WTC11 (cell line): ENCODE data around the gene CEACAM18. TPM values are rescaled to one million over a fixed set of nuclear protein-coding genes. Genes with fewer than 3 reads are reported as not detected.

Experiments used
- ATAC-seq: fragments of 200-7000 bp; cut with Tn5 transposase; 2 replicates; pipeline ENCODE4 v1.10.0; 2021; ENCODE audit warnings: mild to moderate bottlenecking, moderate library complexity
- CTCF ChIA-PET: fragments of 300-600 bp; sonication (Branson Sonifier 250); formaldehyde crosslinking; loops from one replicate; lab custom pipeline; 2021; ENCODE audit warnings: antibody characterized with exemption; lab: Charles Lee
- POLR2A ChIA-PET: fragments of 350-600 bp; sonication (Branson Sonifier 250); formaldehyde crosslinking; loops from one replicate; lab custom pipeline; 2021; ENCODE audit warnings: antibody characterized with exemption; lab: Charles Lee
- DNase-seq: peaks from one replicate; pipeline ENCODE4 v3.0.0; 2021; ENCODE audit warnings: low spot score
- H3K27ac Mint-ChIP-seq: 2 replicates; pipeline ENCODE4 v1.8.0; 2021; ENCODE audit warnings: mixed read lengths
- H3K27me3 Mint-ChIP-seq: 2 replicates; pipeline ENCODE4 v1.8.0; 2021; ENCODE audit warnings: low read depth, mild to moderate bottlenecking, moderate library complexity, mixed read lengths
- H3K36me3 Mint-ChIP-seq: 2 replicates; pipeline ENCODE4 v1.8.0; 2021; ENCODE audit warnings: mixed read lengths
- H3K4me1 Mint-ChIP-seq: 2 replicates; pipeline ENCODE4 v1.8.0; 2022; ENCODE audit warnings: mixed read lengths
- H3K4me3 Mint-ChIP-seq: 2 replicates; pipeline ENCODE4 v1.8.0; 2021; ENCODE audit warnings: mild to moderate bottlenecking, moderate library complexity, mixed read lengths
- H3K9me3 Mint-ChIP-seq: 2 replicates; pipeline ENCODE4 v1.8.0; 2021; ENCODE audit warnings: mixed read lengths
- ARID4B ChIP-seq: sonication (generic); formaldehyde crosslinking; IDR thresholded peaks from 2 replicates; pipeline ENCODE4 v1.8.0; 2023; ENCODE audit warnings: missing genetic modification reagents, mild to moderate bottlenecking, borderline replicate concordance
- ELF4 ChIP-seq: sonication (generic); formaldehyde crosslinking; IDR thresholded peaks from 2 replicates; pipeline ENCODE4 v1.8.1; 2022; ENCODE audit warnings: low read depth, mild to moderate bottlenecking, moderate library complexity, missing genetic modification reagents
- FOXJ3 ChIP-seq: sonication (generic); formaldehyde crosslinking; IDR thresholded peaks from 2 replicates; pipeline ENCODE4 v1.9.0; 2021; ENCODE audit warnings: missing genetic modification reagents, mild to moderate bottlenecking, borderline replicate concordance
- MYBL2 ChIP-seq: sonication (generic); formaldehyde crosslinking; IDR thresholded peaks from 2 replicates; pipeline ENCODE4 v1.8.1; 2023; ENCODE audit warnings: mild to moderate bottlenecking, moderate library complexity, missing genetic modification reagents
- NFYB ChIP-seq: sonication (generic); formaldehyde crosslinking; conservative IDR thresholded peaks from 2 replicates; pipeline ENCODE4 v1.8.0; 2022; ENCODE audit warnings: low read depth, missing genetic modification reagents
- PRRX2 ChIP-seq: fragments of 250-450 bp; sonication (Bioruptor Pico); IDR thresholded peaks from 2 replicates; pipeline ENCODE4 v1.8.0; 2021; ENCODE audit warnings: mild to moderate bottlenecking
- SMAD3 ChIP-seq: sonication (generic); formaldehyde crosslinking; IDR thresholded peaks from 2 replicates; pipeline ENCODE4 v1.8.0; 2022; ENCODE audit warnings: missing genetic modification reagents, mild to moderate bottlenecking, borderline replicate concordance
- SMAD4 ChIP-seq: sonication (generic); formaldehyde crosslinking; IDR thresholded peaks from 2 replicates; pipeline ENCODE4 v1.8.0; 2022; ENCODE audit warnings: mild to moderate bottlenecking, missing genetic modification reagents
- USF1 ChIP-seq: sonication (generic); formaldehyde crosslinking; IDR thresholded peaks from 2 replicates; pipeline ENCODE4 v1.8.0; 2022; ENCODE audit warnings: mild to moderate bottlenecking, missing genetic modification reagents
- ZNF219 ChIP-seq: sonication (generic); formaldehyde crosslinking; IDR thresholded peaks from 2 replicates; pipeline ENCODE4 v1.8.0; 2023; ENCODE audit warnings: missing genetic modification reagents, mild to moderate bottlenecking, borderline replicate concordance
- ZNF263 ChIP-seq: sonication (generic); formaldehyde crosslinking; IDR thresholded peaks from 2 replicates; pipeline ENCODE4 v1.8.1; 2022; ENCODE audit warnings: low read depth, mild to moderate bottlenecking, moderate library complexity, missing genetic modification reagents
- ZNF671 ChIP-seq: fragments of 250-450 bp; sonication (Bioruptor Pico); IDR thresholded peaks from 2 replicates; pipeline ENCODE4 v1.8.0; 2021; ENCODE audit warnings: mild to moderate bottlenecking
- total RNA-seq: library from RNA; stranded (reverse); gene quantifications from 3 replicates; pipeline ENCODE4 v1.2.3, GENCODE V29; 2021
- TF ChIP-seq, protein P1 (sequence below): fragments of 250-450 bp; sonication (Bioruptor Pico); IDR thresholded peaks from 2 replicates; pipeline ENCODE4 v1.9.0; 2021; ENCODE audit warnings: mild to moderate bottlenecking
- TF ChIP-seq, protein P2 (sequence below): sonication (generic); formaldehyde crosslinking; IDR thresholded peaks from 2 replicates; pipeline ENCODE4 v1.8.1; 2023; ENCODE audit warnings: mild to moderate bottlenecking, missing genetic modification reagents, borderline replicate concordance
- TF ChIP-seq, protein P3 (sequence below): sonication (generic); formaldehyde crosslinking; IDR thresholded peaks from 2 replicates; pipeline ENCODE4 v1.8.0; 2022; ENCODE audit warnings: mild to moderate bottlenecking, missing genetic modification reagents
- TF ChIP-seq, protein P4 (sequence below): fragments of 250-450 bp; sonication (Bioruptor Pico); IDR thresholded peaks from 2 replicates; pipeline ENCODE4 v1.8.0; 2021; ENCODE audit warnings: mild to moderate bottlenecking
- TF ChIP-seq, protein P5 (sequence below): sonication (generic); formaldehyde crosslinking; conservative IDR thresholded peaks from 2 replicates; pipeline ENCODE4 v1.8.1; 2022; ENCODE audit warnings: mild to moderate bottlenecking, missing genetic modification reagents

CEACAM18 gene
- total RNA-seq, 1 experiment from 2014 or later, result not detected

GRCh38 chr19:51489113-51489512, 10.8 kb downstream of the CEACAM18 start (continued):
- TF ChIP-seq, protein P1, sequence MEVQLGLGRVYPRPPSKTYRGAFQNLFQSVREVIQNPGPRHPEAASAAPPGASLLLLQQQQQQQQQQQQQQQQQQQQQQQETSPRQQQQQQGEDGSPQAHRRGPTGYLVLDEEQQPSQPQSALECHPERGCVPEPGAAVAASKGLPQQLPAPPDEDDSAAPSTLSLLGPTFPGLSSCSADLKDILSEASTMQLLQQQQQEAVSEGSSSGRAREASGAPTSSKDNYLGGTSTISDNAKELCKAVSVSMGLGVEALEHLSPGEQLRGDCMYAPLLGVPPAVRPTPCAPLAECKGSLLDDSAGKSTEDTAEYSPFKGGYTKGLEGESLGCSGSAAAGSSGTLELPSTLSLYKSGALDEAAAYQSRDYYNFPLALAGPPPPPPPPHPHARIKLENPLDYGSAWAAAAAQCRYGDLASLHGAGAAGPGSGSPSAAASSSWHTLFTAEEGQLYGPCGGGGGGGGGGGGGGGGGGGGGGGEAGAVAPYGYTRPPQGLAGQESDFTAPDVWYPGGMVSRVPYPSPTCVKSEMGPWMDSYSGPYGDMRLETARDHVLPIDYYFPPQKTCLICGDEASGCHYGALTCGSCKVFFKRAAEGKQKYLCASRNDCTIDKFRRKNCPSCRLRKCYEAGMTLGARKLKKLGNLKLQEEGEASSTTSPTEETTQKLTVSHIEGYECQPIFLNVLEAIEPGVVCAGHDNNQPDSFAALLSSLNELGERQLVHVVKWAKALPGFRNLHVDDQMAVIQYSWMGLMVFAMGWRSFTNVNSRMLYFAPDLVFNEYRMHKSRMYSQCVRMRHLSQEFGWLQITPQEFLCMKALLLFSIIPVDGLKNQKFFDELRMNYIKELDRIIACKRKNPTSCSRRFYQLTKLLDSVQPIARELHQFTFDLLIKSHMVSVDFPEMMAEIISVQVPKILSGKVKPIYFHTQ (CRISPR knock-in tag), result no peak
- no peak for TF ChIP-seq PRRX2

DNA sequence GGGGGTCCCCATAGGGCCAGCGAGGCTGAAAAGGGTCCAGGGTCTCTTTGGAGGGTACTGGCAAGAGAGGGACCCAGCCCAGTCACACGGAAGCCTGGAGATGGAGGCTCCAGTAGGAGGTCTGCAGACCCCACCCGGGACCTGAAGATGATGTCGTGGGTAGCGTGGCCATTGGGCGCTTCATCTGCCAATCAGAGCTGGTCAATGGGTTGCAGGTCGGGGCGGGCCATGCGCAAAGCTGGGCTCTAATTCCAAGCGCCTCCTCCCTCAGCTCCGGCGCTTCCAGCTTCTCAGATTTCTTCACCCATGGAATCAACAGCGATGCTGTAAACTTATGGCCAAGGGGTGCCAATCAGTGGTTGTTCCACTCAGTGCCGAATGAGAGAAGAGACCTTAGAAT, 12.3 kb downstream of the CEACAM18 start:
- Mint-ChIP-seq H3K36me3 (no peaks in the 10 kb centered on the region), H3K4me1 (peaks cover 7% of the 10 kb centered on the region), H3K27ac (no peak overlapping the region), H3K4me3 (peak overlapping the region; percentile 52)
- POLR2A ChIA-PET, result interaction anchor here (0.6 kb wide), 1 partner anchor 21 kb away, joined by 3 read pairs; no protein-coding TSS in a partner anchor
- peak; percentile 68 for DNase-seq
- TF ChIP-seq NFYB (CRISPR knock-in tag), result peak; percentile 45
- TF ChIP-seq SMAD4, result no peak
- TF ChIP-seq SMAD3, result no peak
- TF ChIP-seq, all 79 proteins: peak for 1
- Mint-ChIP-seq H3K27me3 (peaks cover 56% of the 10 kb centered on the region), H3K9me3 (peaks cover 21% of the 10 kb centered on the region)
- ATAC-seq, result peak; percentile 93
- CTCF ChIA-PET, result interaction anchor here (0.6 to 1.0 kb wide), 9 partner anchors 24 to 287 kb away, joined by 3 to 7 read pairs (median 3); no protein-coding TSS in a partner anchor

GRCh38 chr19:51491586-51491985, 13.2 kb downstream of the CEACAM18 start:
- ChIA-PET CTCF (no interaction called here), POLR2A (no interaction called here)
- ATAC-seq (no peak), DNase-seq (no peak)
- peaks cover 16% of the 10 kb centered on the region for H3K9me3 Mint-ChIP-seq
- peaks cover 59% of the 10 kb centered on the region for H3K27me3 Mint-ChIP-seq
- no peaks in the 10 kb centered on the region for H3K36me3 Mint-ChIP-seq
- no peak overlapping the region for H3K27ac Mint-ChIP-seq
- H3K4me3 Mint-ChIP-seq, result no peak overlapping the region
- H3K4me1 Mint-ChIP-seq, result peaks cover 7% of the 10 kb centered on the region
- TF ChIP-seq MYBL2 (no peak), USF1 (CRISPR knock-in tag) (no peak), NFYB (CRISPR knock-in tag) (no peak), ZNF263 (no peak), ELF4 (CRISPR knock-in tag) (no peak), SMAD3 (no peak), ZNF219 (CRISPR knock-in tag) (no peak), FOXJ3 (no peak), ARID4B (no peak), ZNF671 (no peak)
- TF ChIP-seq, protein P2, sequence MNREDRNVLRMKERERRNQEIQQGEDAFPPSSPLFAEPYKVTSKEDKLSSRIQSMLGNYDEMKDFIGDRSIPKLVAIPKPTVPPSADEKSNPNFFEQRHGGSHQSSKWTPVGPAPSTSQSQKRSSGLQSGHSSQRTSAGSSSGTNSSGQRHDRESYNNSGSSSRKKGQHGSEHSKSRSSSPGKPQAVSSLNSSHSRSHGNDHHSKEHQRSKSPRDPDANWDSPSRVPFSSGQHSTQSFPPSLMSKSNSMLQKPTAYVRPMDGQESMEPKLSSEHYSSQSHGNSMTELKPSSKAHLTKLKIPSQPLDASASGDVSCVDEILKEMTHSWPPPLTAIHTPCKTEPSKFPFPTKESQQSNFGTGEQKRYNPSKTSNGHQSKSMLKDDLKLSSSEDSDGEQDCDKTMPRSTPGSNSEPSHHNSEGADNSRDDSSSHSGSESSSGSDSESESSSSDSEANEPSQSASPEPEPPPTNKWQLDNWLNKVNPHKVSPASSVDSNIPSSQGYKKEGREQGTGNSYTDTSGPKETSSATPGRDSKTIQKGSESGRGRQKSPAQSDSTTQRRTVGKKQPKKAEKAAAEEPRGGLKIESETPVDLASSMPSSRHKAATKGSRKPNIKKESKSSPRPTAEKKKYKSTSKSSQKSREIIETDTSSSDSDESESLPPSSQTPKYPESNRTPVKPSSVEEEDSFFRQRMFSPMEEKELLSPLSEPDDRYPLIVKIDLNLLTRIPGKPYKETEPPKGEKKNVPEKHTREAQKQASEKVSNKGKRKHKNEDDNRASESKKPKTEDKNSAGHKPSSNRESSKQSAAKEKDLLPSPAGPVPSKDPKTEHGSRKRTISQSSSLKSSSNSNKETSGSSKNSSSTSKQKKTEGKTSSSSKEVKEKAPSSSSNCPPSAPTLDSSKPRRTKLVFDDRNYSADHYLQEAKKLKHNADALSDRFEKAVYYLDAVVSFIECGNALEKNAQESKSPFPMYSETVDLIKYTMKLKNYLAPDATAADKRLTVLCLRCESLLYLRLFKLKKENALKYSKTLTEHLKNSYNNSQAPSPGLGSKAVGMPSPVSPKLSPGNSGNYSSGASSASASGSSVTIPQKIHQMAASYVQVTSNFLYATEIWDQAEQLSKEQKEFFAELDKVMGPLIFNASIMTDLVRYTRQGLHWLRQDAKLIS, result no peak
- TF ChIP-seq, protein P3, sequence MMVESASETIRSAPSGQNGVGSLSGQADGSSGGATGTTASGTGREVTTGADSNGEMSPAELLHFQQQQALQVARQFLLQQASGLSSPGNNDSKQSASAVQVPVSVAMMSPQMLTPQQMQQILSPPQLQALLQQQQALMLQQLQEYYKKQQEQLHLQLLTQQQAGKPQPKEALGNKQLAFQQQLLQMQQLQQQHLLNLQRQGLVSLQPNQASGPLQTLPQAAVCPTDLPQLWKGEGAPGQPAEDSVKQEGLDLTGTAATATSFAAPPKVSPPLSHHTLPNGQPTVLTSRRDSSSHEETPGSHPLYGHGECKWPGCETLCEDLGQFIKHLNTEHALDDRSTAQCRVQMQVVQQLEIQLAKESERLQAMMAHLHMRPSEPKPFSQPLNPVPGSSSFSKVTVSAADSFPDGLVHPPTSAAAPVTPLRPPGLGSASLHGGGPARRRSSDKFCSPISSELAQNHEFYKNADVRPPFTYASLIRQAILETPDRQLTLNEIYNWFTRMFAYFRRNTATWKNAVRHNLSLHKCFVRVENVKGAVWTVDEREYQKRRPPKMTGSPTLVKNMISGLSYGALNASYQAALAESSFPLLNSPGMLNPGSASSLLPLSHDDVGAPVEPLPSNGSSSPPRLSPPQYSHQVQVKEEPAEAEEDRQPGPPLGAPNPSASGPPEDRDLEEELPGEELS (CRISPR knock-in tag), result no peak
- TF ChIP-seq, protein P4, sequence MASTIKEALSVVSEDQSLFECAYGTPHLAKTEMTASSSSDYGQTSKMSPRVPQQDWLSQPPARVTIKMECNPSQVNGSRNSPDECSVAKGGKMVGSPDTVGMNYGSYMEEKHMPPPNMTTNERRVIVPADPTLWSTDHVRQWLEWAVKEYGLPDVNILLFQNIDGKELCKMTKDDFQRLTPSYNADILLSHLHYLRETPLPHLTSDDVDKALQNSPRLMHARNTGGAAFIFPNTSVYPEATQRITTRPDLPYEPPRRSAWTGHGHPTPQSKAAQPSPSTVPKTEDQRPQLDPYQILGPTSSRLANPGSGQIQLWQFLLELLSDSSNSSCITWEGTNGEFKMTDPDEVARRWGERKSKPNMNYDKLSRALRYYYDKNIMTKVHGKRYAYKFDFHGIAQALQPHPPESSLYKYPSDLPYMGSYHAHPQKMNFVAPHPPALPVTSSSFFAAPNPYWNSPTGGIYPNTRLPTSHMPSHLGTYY, result no peak
- TF ChIP-seq, protein P5, sequence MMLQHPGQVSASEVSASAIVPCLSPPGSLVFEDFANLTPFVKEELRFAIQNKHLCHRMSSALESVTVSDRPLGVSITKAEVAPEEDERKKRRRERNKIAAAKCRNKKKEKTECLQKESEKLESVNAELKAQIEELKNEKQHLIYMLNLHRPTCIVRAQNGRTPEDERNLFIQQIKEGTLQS (CRISPR knock-in tag), result no peak
